ENCODE measurements around the gene NPPB. TPM values are rescaled to one million over a fixed set of nuclear protein-coding genes. Genes with fewer than 3 reads are reported as not detected.
A peak's percentile ranks its signal among the peaks of the same experiment; 100 is the strongest.

The NPPB gene
- total RNA-seq (not detected), polyA plus RNA-seq (ENCODE audit: insufficient read depth, low read depth, low replicate concordance) (not detected)
- long read RNA-seq, donor 1: 0 reads
- long read RNA-seq, donor 2: 0 reads
- long read RNA-seq, donor 3: 0 reads
- long read RNA-seq, donor 4: 0 reads
- long read RNA-seq, donor 5: 0 reads
- long read RNA-seq, donor 6: 0 reads
- long read RNA-seq, donor 7: 0 reads
- long read RNA-seq, donor 8: 0 reads
- long read RNA-seq, donor 9: 0 reads
- long read RNA-seq, donor 10: 0 reads

DNA sequence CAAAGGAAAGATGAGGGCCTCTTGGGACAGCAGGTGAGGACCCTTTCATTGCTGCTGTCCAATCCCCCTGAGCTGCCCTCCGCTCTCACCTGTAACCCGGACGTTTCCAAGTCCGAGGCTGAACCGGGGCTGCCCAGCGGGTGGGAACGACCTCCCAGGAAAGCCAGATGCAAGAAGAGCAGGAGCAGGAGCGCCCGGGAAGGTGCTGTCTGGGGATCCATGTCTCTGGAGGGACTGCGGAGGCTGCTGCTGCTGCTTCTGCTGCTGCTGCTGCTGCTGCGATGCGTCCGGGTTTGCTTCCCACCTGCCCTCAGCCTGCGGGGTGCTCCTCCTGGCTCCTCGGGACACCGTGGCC is at the start of gene NPPB:
NPPB (minus strand) TSS at position 333 of the 355 bp plus-strand sequence; CDS start at position 221, 112 bp downstream.
- DNase-seq: peak in 1 of 5 donors; percentile 48
- no peak for FAIRE-seq
- H3K9me3 ChIP-seq (ENCODE audit: control insufficient read depth in 2 of 3, insufficient read depth in 1 of 3, low read length in 3 of 3): no peaks in the 10 kb centered on the region
- H3K36me3 ChIP-seq (ENCODE audit: control insufficient read depth in 2 of 3, insufficient read depth in 3 of 3, low read length in 3 of 3): no peaks in the 10 kb centered on the region
- H3K9ac ChIP-seq (ENCODE audit: low read length in 3 of 3): no peak within 1 kb of the TSS
- no peaks in the 10 kb centered on the region for H3K4me1 ChIP-seq (ENCODE audit: control insufficient read depth in 2 of 3, insufficient read depth in 2 of 3, low read depth in 1 of 3, low read length in 3 of 3)
- no peak within 1 kb of the TSS for H3K4me3 ChIP-seq (ENCODE audit: low read length in 3 of 3)
- TF ChIP-seq, protein P1, sequence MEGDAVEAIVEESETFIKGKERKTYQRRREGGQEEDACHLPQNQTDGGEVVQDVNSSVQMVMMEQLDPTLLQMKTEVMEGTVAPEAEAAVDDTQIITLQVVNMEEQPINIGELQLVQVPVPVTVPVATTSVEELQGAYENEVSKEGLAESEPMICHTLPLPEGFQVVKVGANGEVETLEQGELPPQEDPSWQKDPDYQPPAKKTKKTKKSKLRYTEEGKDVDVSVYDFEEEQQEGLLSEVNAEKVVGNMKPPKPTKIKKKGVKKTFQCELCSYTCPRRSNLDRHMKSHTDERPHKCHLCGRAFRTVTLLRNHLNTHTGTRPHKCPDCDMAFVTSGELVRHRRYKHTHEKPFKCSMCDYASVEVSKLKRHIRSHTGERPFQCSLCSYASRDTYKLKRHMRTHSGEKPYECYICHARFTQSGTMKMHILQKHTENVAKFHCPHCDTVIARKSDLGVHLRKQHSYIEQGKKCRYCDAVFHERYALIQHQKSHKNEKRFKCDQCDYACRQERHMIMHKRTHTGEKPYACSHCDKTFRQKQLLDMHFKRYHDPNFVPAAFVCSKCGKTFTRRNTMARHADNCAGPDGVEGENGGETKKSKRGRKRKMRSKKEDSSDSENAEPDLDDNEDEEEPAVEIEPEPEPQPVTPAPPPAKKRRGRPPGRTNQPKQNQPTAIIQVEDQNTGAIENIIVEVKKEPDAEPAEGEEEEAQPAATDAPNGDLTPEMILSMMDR (IDR thresholded peaks at IDR 0.05; ENCODE audit: borderline replicate concordance, extremely low read depth, insufficient read depth): no peak
- H3K27me3 ChIP-seq (ENCODE audit: control insufficient read depth, insufficient read depth, low read length): peaks cover 4% of the 10 kb centered on the region
- no peak within 1 kb of the TSS for H3K27ac ChIP-seq (ENCODE audit: low read depth in 2 of 2, low read length in 2 of 2)
- intact Hi-C loops (cut with DNase I): no loop called here

DNA sequence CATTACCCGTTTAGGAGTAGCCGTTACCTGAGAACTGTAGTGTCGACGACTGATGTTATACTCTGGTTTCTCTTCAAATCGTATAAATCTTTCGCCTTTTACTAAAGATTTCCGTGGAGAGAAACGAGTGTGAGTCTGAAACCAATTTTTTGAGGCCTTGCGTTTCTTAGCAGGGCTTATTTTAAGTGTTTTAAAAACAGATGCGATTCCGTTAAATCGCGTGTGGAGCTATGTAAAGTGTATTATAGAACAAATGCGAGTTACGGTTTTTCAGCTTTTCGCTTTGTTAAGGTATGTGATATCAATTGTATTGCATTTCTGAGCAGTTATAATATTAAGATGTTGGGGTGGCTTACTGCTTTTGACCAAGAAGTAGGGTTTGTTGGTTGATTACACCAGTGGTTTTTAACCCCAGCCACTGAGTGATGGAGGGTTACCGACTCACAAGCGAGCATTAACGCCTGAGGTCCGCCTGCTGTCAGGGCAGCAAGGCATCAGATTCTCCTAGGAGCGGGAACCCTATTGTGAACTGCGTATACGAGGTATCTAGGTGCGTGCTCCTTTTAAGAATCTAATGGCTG is 49.4 kb upstream of the NPPB start:
- H3K36me3 ChIP-seq (ENCODE audit: control insufficient read depth in 2 of 3, insufficient read depth in 3 of 3, low read length in 3 of 3): no peaks in the 10 kb centered on the region
- H3K9ac ChIP-seq (ENCODE audit: low read length in 3 of 3): peak overlapping the region; percentile 37 to 99 (median 99)
- FAIRE-seq: no peak
- H3K4me1 ChIP-seq (ENCODE audit: control insufficient read depth in 2 of 3, insufficient read depth in 2 of 3, low read depth in 1 of 3, low read length in 3 of 3): no peaks in the 10 kb centered on the region
- peak overlapping the region; percentile 97 to 100 for H3K27ac ChIP-seq (ENCODE audit: low read depth in 2 of 2, low read length in 2 of 2)
- intact Hi-C loops (cut with DNase I): no loop called here
- TF ChIP-seq, protein P1 (IDR thresholded peaks at IDR 0.05; ENCODE audit: borderline replicate concordance, extremely low read depth, insufficient read depth): no peak
- H3K9me3 ChIP-seq (ENCODE audit: control insufficient read depth in 2 of 3, insufficient read depth in 1 of 3, low read length in 3 of 3): no peaks in the 10 kb centered on the region
- H3K4me3 ChIP-seq (ENCODE audit: low read length in 3 of 3): peak overlapping the region; percentile 77 to 94 (median 85)
- H3K27me3 ChIP-seq (ENCODE audit: control insufficient read depth, insufficient read depth, low read length): no peaks in the 10 kb centered on the region
- DNase-seq: peak in 2 of 5 donors; percentile 96 to 97

DNA sequence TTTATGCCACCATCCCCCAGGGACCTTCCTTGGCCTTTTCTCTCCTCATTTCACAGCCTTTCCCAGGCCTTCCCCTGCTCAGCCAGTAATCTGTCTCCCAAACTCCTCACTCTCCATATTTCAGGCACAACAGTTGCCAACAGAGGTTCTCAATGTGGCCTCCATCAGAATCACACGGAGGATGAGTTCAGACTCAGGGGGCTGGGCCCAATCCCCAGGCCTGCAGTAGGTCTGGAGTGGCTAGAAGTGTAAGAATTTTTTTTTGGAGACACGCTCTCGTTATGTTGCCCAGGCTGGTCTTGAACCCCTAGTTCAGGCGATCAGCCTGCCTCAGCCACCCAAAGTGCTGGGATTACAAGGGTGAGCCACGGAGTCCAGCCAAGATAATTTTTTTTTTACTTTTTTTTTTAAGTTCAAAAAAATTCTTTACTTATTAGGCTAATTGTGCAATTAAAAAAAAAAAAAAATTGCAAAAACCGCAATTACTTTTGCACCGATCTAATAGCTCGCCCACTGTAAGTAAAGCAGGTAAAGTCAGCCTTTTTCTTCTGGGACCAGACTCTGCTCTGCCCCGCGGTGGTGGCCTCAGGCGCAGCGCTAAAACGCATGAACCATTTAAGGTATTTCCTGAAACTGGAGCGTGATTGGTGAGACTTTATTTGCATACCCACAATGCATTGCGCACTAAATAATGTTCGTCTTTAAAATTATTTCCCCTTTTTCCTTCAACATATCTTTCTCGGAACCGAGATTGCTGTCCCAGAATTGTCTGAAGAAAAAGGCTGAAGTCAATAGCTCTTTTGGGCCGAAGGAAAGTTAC is 48.7 kb upstream of the NPPB start:
- TF ChIP-seq, protein P1 (IDR thresholded peaks at IDR 0.05; ENCODE audit: borderline replicate concordance, extremely low read depth, insufficient read depth): peak; percentile 84
- Histone ChIP-seq H3K36me3 (ENCODE audit: control insufficient read depth in 2 of 3, insufficient read depth in 3 of 3, low read length in 3 of 3) (no peaks in the 10 kb centered on the region), H3K27me3 (ENCODE audit: control insufficient read depth, insufficient read depth, low read length) (no peaks in the 10 kb centered on the region), H3K4me3 (ENCODE audit: low read length in 3 of 3) (peak overlapping the region; percentile 77 to 94 (median 85)), H3K4me1 (ENCODE audit: control insufficient read depth in 2 of 3, insufficient read depth in 2 of 3, low read depth in 1 of 3, low read length in 3 of 3) (no peaks in the 10 kb centered on the region), H3K9ac (ENCODE audit: low read length in 3 of 3) (peak overlapping the region; percentile 37 to 99 (median 99)), H3K9me3 (ENCODE audit: control insufficient read depth in 2 of 3, insufficient read depth in 1 of 3, low read length in 3 of 3) (no peaks in the 10 kb centered on the region), H3K27ac (ENCODE audit: low read depth in 2 of 2, low read length in 2 of 2) (peak overlapping the region; percentile 97 to 100)
- intact Hi-C loops (cut with DNase I): no loop called here
- DNase-seq: peak; percentile 97 to 98 (median 98)
- FAIRE-seq: peak; percentile 97

Measured in kidney (tissue), 22 donors.